Nephron (organoid): ENCODE measurements around the gene NARF.
"Not testable (repeated sequence)": the region's sequence is repeated elsewhere in the genome, so short reads cannot be mapped to it uniquely, and the experiment has no call there.

Source experiments
- H3K27ac Mint-ChIP-seq, 3 experiments: 2 replicates each; pipeline ENCODE4 v1.8.0; 2020; ENCODE audit warnings: mixed read lengths in 3 of 3, mild to moderate bottlenecking in 2 of 3, moderate library complexity in 1 of 3
- H3K27me3 Mint-ChIP-seq: 2 replicates; pipeline ENCODE4 v1.8.0; 2021; ENCODE audit warnings: low read depth, mild to moderate bottlenecking, moderate library complexity, mixed read lengths
- H3K36me3 Mint-ChIP-seq: 2 replicates; pipeline ENCODE4 v1.8.0; 2020; ENCODE audit warnings: low read depth, mixed read lengths
- H3K4me1 Mint-ChIP-seq: 2 replicates; pipeline ENCODE4 v1.8.0; 2020; ENCODE audit warnings: mixed read lengths
- H3K4me3 Mint-ChIP-seq, 3 experiments: 2 replicates each; pipeline ENCODE4 v1.8.0; 2020; ENCODE audit warnings: mild to moderate bottlenecking in 3 of 3, mixed read lengths in 3 of 3, moderate library complexity in 2 of 3
- H3K9me3 Mint-ChIP-seq: 2 replicates; pipeline ENCODE4 v1.8.0; 2020; ENCODE audit warnings: mixed read lengths
- CTCF ChIP-seq, 3 experiments: fragments of 200-600 bp; sonication (generic); IDR thresholded peaks; one replicate each; pipeline ENCODE4 v1.5.0; 2021; ENCODE audit warnings: antibody characterized with exemption in 3 of 3; ENCODE audit not compliant: unreplicated experiment in 3 of 3

Gene NARF

DNA sequence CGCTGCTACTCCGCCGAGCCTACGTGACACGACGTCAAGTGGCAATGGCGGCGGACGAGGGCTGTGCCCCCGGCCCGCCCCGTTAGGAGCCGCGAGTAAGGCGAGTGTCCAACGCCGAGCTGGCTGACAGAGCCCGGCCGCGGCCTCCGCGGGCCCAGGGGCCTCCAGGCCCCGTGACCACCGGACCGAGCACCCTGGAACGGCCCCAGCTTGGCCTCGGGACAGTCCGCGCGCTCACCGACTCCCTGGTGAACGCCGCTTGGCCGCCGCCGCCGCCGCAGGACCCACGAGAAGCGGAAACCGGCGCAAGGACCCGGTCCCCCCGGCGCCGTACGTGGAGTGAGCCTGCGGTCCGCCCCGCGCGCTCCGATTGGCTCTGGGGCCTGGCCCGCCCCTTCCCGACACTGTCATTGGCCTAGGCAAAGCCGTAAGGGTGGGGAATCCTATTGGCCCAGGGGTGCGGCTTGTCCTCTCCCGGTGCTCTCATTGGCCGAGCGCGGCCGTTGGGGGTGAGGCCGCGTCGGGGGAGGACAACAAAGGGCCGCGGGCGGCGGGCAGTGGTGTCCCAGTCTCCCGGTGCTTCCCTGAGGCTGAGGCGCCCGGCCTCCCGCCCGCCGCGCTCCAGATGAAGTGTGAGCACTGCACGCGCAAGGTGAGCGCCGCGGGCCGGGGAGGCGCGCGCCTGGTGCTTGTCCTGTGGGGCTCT, at the start of gene NARF:
TSS of gene NARF (plus strand) at position 563 of the 706 bp plus-strand sequence. CDS start at position 626, 63 bp downstream.
- H3K4me3 Mint-ChIP-seq = peak within 1 kb of the TSS; percentile 97 to 98 (median 98)
- peaks cover 16% of the 10 kb centered on the region for H3K4me1 Mint-ChIP-seq
- H3K36me3 Mint-ChIP-seq = peaks cover 20% of the 10 kb centered on the region
- peak within 1 kb of the TSS; percentile 89 to 98 (median 97) for H3K27ac Mint-ChIP-seq
- no peaks in the 10 kb centered on the region for H3K9me3 Mint-ChIP-seq
- H3K27me3 Mint-ChIP-seq = no peaks in the 10 kb centered on the region
- no peak for TF ChIP-seq CTCF (IDR thresholded peaks at IDR 0.05; ENCODE audit: unreplicated experiment in 3 of 3)

DNA sequence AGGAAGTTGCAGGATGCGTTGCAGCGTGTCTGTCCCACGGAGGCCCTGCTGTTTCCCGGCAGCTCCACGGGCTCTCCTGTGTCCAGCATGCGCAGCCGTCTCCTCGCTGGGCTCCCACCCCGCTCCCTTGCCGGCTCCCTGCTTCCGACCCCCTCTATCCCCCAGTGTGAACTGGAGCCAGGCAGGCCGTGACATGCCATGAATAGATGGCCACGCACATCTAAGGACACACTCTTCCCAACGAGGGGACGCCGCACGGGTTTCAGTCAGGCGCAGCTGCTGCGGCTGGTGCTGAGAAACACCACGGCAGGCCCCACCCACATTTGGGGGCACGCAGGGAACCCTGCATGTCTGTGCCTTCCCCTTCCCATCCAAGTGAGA, 49.6 kb upstream of the NARF start:
- TF ChIP-seq CTCF (IDR thresholded peaks at IDR 0.05; ENCODE audit: unreplicated experiment in 3 of 3) = no peak
- Mint-ChIP-seq H3K27ac (no peak overlapping the region), H3K4me1 (peaks cover 28% of the 10 kb centered on the region), H3K9me3 (no peaks in the 10 kb centered on the region), H3K4me3 (peak overlapping the region in 1 of 3 experiments; percentile 52), H3K36me3 (peaks cover 8% of the 10 kb centered on the region), H3K27me3 (no peaks in the 10 kb centered on the region)

DNA sequence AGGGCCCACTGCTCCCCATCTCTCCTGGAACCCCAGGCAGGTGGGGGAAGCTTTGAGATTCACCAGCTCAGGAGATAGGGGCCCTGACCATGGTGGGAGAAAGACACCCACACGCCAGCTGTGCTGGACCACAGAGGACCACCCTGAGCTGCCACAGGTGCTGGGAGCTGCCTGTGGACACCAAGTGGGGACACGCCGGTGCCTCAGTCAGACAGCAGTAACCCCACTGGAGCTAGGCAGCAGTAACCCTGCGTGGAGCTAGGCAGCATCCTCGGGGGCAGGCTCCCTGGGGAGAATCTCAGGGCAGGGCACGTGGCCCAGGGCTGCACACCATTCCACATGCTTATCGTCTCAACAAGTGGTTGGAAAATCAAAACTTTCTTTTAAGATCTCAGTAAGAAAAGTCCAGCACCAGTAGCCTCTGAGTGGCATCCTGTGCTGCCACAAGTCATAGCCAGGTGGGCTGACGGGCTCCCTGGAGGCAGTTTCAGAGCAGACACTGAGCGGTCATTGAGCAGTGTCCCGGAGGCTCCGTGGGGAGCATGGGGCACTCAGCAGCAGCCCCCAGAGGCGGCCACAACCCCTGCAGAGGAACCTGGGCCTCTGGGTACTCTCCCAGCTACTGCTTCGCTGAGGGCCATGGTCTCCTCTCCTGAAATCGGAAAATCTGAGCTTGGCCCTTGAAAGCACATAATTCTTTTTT, 48.4 kb upstream of the NARF start:
- no peak for TF ChIP-seq CTCF (IDR thresholded peaks at IDR 0.05; ENCODE audit: unreplicated experiment in 3 of 3)
- H3K4me1 Mint-ChIP-seq = peaks cover 34% of the 10 kb centered on the region
- H3K27ac Mint-ChIP-seq = no peak overlapping the region
- no peaks in the 10 kb centered on the region for H3K9me3 Mint-ChIP-seq
- H3K4me3 Mint-ChIP-seq = no peak overlapping the region
- H3K36me3 Mint-ChIP-seq = peaks cover 11% of the 10 kb centered on the region
- H3K27me3 Mint-ChIP-seq = no peaks in the 10 kb centered on the region

DNA sequence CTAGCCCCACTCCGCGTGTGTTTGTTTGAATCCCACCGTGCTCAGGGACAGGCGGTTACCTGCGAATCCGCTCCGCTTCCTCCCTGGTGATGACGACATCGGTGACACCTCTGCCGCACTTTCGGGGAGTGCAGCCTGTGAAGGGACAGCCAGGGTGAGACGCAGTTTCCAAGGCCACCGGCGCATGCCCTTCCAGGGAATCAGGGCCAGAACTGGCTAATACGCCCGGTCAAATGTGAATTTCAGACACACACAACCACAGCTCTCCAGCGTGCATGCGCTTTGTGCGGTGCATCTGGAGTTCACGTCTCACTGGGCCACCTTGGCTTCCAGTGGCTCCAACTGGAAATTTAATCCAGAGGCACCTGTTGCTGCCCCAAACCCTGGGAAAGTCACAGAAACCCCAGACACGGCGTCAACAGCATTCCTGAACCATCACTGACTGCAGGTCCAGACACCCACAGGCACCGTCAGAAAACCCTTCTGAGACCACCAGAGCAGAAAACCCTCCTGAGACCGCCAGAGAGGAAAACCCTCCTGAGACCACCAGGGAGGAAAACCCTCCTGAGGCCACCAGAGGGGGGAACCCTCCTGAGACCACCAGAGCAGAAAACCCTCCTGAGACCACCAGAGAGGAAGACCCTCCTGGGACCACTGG, 47.0 kb upstream of the NARF start:
- Mint-ChIP-seq H3K27ac (no peak overlapping the region), H3K27me3 (no peaks in the 10 kb centered on the region), H3K4me1 (peaks cover 34% of the 10 kb centered on the region), H3K9me3 (no peaks in the 10 kb centered on the region), H3K4me3 (no peak overlapping the region), H3K36me3 (peaks cover 9% of the 10 kb centered on the region)
- no peak for TF ChIP-seq CTCF (IDR thresholded peaks at IDR 0.05; ENCODE audit: unreplicated experiment in 3 of 3)

GRCh38 chr17:82412081-82412480, 46.5 kb upstream of the NARF start:
- H3K36me3 Mint-ChIP-seq, H3K27me3 Mint-ChIP-seq, H3K27ac Mint-ChIP-seq, H3K9me3 Mint-ChIP-seq, H3K4me3 Mint-ChIP-seq: not testable (repeated sequence)
- H3K4me1 Mint-ChIP-seq = peaks cover 33% of the 10 kb centered on the region
